ENCODE data around the gene INSC. TPM values are rescaled to one million over a fixed set of nuclear protein-coding genes. Genes with fewer than 3 reads are reported as not detected.

INSC gene
- total RNA-seq, 1 experiment from 2014 or later = 1.4 TPM

- no peaks in the 10 kb centered on the region for H3K9me2 ChIP-seq (replicated peaks; ENCODE audit: insufficient read depth, low read length)
- no peak overlapping the region for H3K9ac ChIP-seq (ENCODE audit: low read length)
- no peaks in the 10 kb centered on the region for H3K9me3 ChIP-seq (ENCODE audit: low read length)
Measured at GRCh38 chr11:15224466-15224865, 109.7 kb downstream of the INSC start.

DNA sequence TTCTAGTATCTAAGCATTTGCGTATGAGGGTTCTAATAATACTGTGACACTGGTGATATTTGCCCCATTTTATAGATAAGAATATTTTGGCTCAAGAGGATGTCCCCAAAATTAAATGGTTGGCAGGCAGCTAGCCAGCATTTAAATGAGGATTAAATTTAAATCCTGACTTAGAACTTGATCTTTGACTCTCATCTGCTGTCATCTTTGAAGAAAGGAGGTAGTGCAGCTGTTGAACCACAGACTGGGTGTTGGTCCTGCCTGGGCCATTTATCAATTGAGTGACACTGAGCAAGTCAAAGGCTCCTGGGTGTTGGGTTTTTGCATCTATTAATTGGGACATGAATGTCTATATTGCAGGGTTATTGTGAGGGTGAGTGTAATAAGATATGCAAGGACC, 112.3 kb downstream of the INSC start:
- DNase-seq = peak; percentile 94
- peaks cover 16% of the 10 kb centered on the region; the same call in 1 of the 2 replicates for H4K20me1 ChIP-seq (ENCODE audit: insufficient read depth, low read depth, low read length)
- H3K4me3 ChIP-seq (ENCODE audit: low read length) = peak overlapping the region; percentile 26; the same call in 1 of the 2 replicates
- peak overlapping the region; percentile 46; the same call in 1 of the 2 replicates for H3K27ac ChIP-seq (ENCODE audit: low read length)
- no peaks in the 10 kb centered on the region for H3K79me2 ChIP-seq (ENCODE audit: low read length)
- H3K9me3 ChIP-seq (ENCODE audit: low read length) = no peaks in the 10 kb centered on the region
- H3K4me2 ChIP-seq (ENCODE audit: low read depth, low read length, poor library complexity, severe bottlenecking) = peak overlapping the region; percentile 66
- H3K9me2 ChIP-seq (replicated peaks; ENCODE audit: insufficient read depth, low read length) = no peaks in the 10 kb centered on the region
- peaks cover 3% of the 10 kb centered on the region; the same call in 1 of the 2 replicates for H3K27me3 ChIP-seq (ENCODE audit: low read length)
- H3K9ac ChIP-seq (ENCODE audit: low read length) = no peak overlapping the region
- peaks cover 44% of the 10 kb centered on the region for H3K4me1 ChIP-seq (ENCODE audit: low read length)
- no peaks in the 10 kb centered on the region for H3K36me3 ChIP-seq (ENCODE audit: insufficient read depth, low read length)
- H2AFZ ChIP-seq (ENCODE audit: low read length) = no peak overlapping the region

More at GRCh38 chr11:15224466-15224865, 109.7 kb downstream of the INSC start:
- Histone ChIP-seq H3K36me3 (ENCODE audit: insufficient read depth, low read length) (no peaks in the 10 kb centered on the region), H3K4me1 (ENCODE audit: low read length) (peaks cover 38% of the 10 kb centered on the region), H3K79me2 (ENCODE audit: low read length) (no peaks in the 10 kb centered on the region), H3K4me3 (ENCODE audit: low read length) (no peak overlapping the region), H4K20me1 (ENCODE audit: insufficient read depth, low read depth, low read length) (peaks cover 12% of the 10 kb centered on the region; the same call in 1 of the 2 replicates), H3K4me2 (ENCODE audit: low read depth, low read length, poor library complexity, severe bottlenecking) (no peak overlapping the region), H3K27ac (ENCODE audit: low read length) (no peak overlapping the region), H2AFZ (ENCODE audit: low read length) (no peak overlapping the region), H3K27me3 (ENCODE audit: low read length) (peaks cover 3% of the 10 kb centered on the region; the same call in 1 of the 2 replicates)
- DNase-seq = no peak

DNA sequence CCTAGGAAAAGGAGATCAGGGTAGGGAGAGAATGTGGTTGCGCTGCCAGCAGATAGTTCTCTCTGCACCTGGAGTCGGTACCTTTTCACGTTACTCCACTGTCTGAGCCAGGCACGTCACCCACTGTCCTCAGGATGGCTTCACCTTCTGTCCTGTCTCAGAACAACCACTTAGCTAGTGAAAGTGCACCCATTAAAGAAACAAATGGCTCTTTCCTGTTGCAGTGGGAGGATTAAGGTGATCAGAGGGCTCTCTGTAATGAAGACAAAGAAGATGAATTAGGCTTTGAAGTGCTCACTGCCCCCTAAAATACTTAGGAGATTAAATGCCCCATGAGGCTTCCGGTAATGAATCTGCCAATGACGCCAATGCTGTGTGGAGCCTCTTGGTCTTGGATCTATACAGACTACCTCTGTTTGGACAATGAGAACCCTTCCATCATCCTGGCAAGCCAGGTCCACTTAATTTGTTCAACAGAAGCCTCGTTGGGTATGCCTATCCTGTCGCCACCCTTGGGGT, 113.7 kb downstream of the INSC start:
- no peak overlapping the region for H3K4me3 ChIP-seq (ENCODE audit: low read length)
- peaks cover 3% of the 10 kb centered on the region; the same call in 1 of the 2 replicates for H3K27me3 ChIP-seq (ENCODE audit: low read length)
- no peaks in the 10 kb centered on the region for H3K36me3 ChIP-seq (ENCODE audit: insufficient read depth, low read length)
- H3K27ac ChIP-seq (ENCODE audit: low read length) = no peak overlapping the region
- no peaks in the 10 kb centered on the region for H3K9me3 ChIP-seq (ENCODE audit: low read length)
- no peaks in the 10 kb centered on the region for H3K79me2 ChIP-seq (ENCODE audit: low read length)
- no peak overlapping the region for H3K9ac ChIP-seq (ENCODE audit: low read length)
- no peak overlapping the region for H2AFZ ChIP-seq (ENCODE audit: low read length)
- H3K9me2 ChIP-seq (replicated peaks; ENCODE audit: insufficient read depth, low read length) = no peaks in the 10 kb centered on the region
- peaks cover 16% of the 10 kb centered on the region; the same call in 1 of the 2 replicates for H4K20me1 ChIP-seq (ENCODE audit: insufficient read depth, low read depth, low read length)
- peaks cover 56% of the 10 kb centered on the region for H3K4me1 ChIP-seq (ENCODE audit: low read length)
- H3K4me2 ChIP-seq (ENCODE audit: low read depth, low read length, poor library complexity, severe bottlenecking) = peak overlapping the region; percentile 13
- DNase-seq = no peak

- H3K4me2 ChIP-seq (ENCODE audit: low read depth, low read length, poor library complexity, severe bottlenecking) = no peak overlapping the region
- H3K9ac ChIP-seq (ENCODE audit: low read length) = no peak overlapping the region
- no peak for DNase-seq
- no peak overlapping the region for H2AFZ ChIP-seq (ENCODE audit: low read length)
- no peaks in the 10 kb centered on the region for H3K9me2 ChIP-seq (replicated peaks; ENCODE audit: insufficient read depth, low read length)
- no peaks in the 10 kb centered on the region for H3K9me3 ChIP-seq (ENCODE audit: low read length)
- H4K20me1 ChIP-seq (ENCODE audit: insufficient read depth, low read depth, low read length) = peaks cover 16% of the 10 kb centered on the region; the same call in 1 of the 2 replicates
- H3K27me3 ChIP-seq (ENCODE audit: low read length) = peaks cover 3% of the 10 kb centered on the region; the same call in 1 of the 2 replicates
- H3K4me1 ChIP-seq (ENCODE audit: low read length) = peaks cover 63% of the 10 kb centered on the region
- no peak overlapping the region for H3K27ac ChIP-seq (ENCODE audit: low read length)
- no peaks in the 10 kb centered on the region for H3K79me2 ChIP-seq (ENCODE audit: low read length)
- no peaks in the 10 kb centered on the region for H3K36me3 ChIP-seq (ENCODE audit: insufficient read depth, low read length)
- H3K4me3 ChIP-seq (ENCODE audit: low read length) = no peak overlapping the region
Measured at GRCh38 chr11:15229069-15229468, 114.3 kb downstream of the INSC start.

DNA sequence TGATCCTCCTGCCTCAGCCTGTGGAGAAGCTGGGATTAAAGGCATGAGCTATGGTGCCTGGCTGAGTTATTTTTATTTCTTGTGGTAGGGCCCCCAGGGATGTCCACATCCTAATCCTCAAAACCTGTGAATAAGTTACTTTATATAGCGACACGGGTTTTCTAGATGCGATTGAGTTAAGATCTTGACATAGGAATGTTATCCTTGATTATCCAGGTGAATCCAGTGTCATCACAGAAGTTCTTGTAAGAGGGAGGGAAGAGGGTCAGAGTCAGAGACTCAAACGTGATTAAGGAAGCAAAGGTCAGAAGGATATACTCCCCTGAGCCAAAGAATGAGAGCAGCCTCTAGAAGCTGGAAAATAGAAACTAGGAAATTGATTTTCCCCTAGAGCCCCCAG, 117.8 kb downstream of the INSC start:
- peaks cover 10% of the 10 kb centered on the region; the same call in 1 of the 2 replicates for H4K20me1 ChIP-seq (ENCODE audit: insufficient read depth, low read depth, low read length)
- no peak overlapping the region for H3K27ac ChIP-seq (ENCODE audit: low read length)
- peak overlapping the region; percentile 69 for H3K4me2 ChIP-seq (ENCODE audit: low read depth, low read length, poor library complexity, severe bottlenecking)
- no peak overlapping the region for H2AFZ ChIP-seq (ENCODE audit: low read length)
- no peaks in the 10 kb centered on the region for H3K36me3 ChIP-seq (ENCODE audit: insufficient read depth, low read length)
- no peak for DNase-seq
- H3K9me2 ChIP-seq (replicated peaks; ENCODE audit: insufficient read depth, low read length) = no peaks in the 10 kb centered on the region
- no peak overlapping the region for H3K9ac ChIP-seq (ENCODE audit: low read length)
- no peaks in the 10 kb centered on the region for H3K79me2 ChIP-seq (ENCODE audit: low read length)
- peaks cover 3% of the 10 kb centered on the region; the same call in 1 of the 2 replicates for H3K27me3 ChIP-seq (ENCODE audit: low read length)
- H3K4me3 ChIP-seq (ENCODE audit: low read length) = peak overlapping the region; percentile 50
- no peaks in the 10 kb centered on the region for H3K9me3 ChIP-seq (ENCODE audit: low read length)
- H3K4me1 ChIP-seq (ENCODE audit: low read length) = peaks cover 48% of the 10 kb centered on the region

GRCh38 chr11:15233371-15234165, 118.8 kb downstream of the INSC start:
- peak overlapping the region; percentile 6; the same call in 1 of the 2 replicates for H3K27ac ChIP-seq (ENCODE audit: low read length)
- no peak overlapping the region for H3K9ac ChIP-seq (ENCODE audit: low read length)
- no peak overlapping the region for H2AFZ ChIP-seq (ENCODE audit: low read length)
- H3K4me3 ChIP-seq (ENCODE audit: low read length) = peak overlapping the region; percentile 54
- peak overlapping the region; percentile 69 for H3K4me2 ChIP-seq (ENCODE audit: low read depth, low read length, poor library complexity, severe bottlenecking)
- peaks cover 8% of the 10 kb centered on the region; the same call in 1 of the 2 replicates for H4K20me1 ChIP-seq (ENCODE audit: insufficient read depth, low read depth, low read length)
- peaks cover 2% of the 10 kb centered on the region; the same call in 1 of the 2 replicates for H3K27me3 ChIP-seq (ENCODE audit: low read length)
- peak; percentile 93 for DNase-seq
- H3K79me2 ChIP-seq (ENCODE audit: low read length) = no peaks in the 10 kb centered on the region
- H3K9me3 ChIP-seq (ENCODE audit: low read length) = no peaks in the 10 kb centered on the region
- no peaks in the 10 kb centered on the region for H3K9me2 ChIP-seq (replicated peaks; ENCODE audit: insufficient read depth, low read length)
- no peaks in the 10 kb centered on the region for H3K36me3 ChIP-seq (ENCODE audit: insufficient read depth, low read length)
- peaks cover 38% of the 10 kb centered on the region for H3K4me1 ChIP-seq (ENCODE audit: low read length)

GRCh38 chr11:15234796-15235195, 120.1 kb downstream of the INSC start:
- DNase-seq = no peak
- Histone ChIP-seq H3K36me3 (ENCODE audit: insufficient read depth, low read length) (no peaks in the 10 kb centered on the region), H3K9me2 (replicated peaks; ENCODE audit: insufficient read depth, low read length) (no peaks in the 10 kb centered on the region), H3K79me2 (ENCODE audit: low read length) (no peaks in the 10 kb centered on the region), H4K20me1 (ENCODE audit: insufficient read depth, low read depth, low read length) (peaks cover 8% of the 10 kb centered on the region; the same call in 1 of the 2 replicates), H3K27ac (ENCODE audit: low read length) (no peak overlapping the region), H2AFZ (ENCODE audit: low read length) (no peak overlapping the region), H3K27me3 (ENCODE audit: low read length) (no peaks in the 10 kb centered on the region), H3K4me1 (ENCODE audit: low read length) (peaks cover 34% of the 10 kb centered on the region), H3K9me3 (ENCODE audit: low read length) (no peaks in the 10 kb centered on the region), H3K9ac (ENCODE audit: low read length) (no peak overlapping the region), H3K4me3 (ENCODE audit: low read length) (no peak overlapping the region), H3K4me2 (ENCODE audit: low read depth, low read length, poor library complexity, severe bottlenecking) (no peak overlapping the region)

- Histone ChIP-seq H3K4me2 (ENCODE audit: low read depth, low read length, poor library complexity, severe bottlenecking) (no peak overlapping the region), H3K4me1 (ENCODE audit: low read length) (peaks cover 31% of the 10 kb centered on the region), H3K9ac (ENCODE audit: low read length) (no peak overlapping the region), H3K27ac (ENCODE audit: low read length) (no peak overlapping the region), H3K36me3 (ENCODE audit: insufficient read depth, low read length) (no peaks in the 10 kb centered on the region), H3K4me3 (ENCODE audit: low read length) (no peak overlapping the region), H3K79me2 (ENCODE audit: low read length) (no peaks in the 10 kb centered on the region), H2AFZ (ENCODE audit: low read length) (no peak overlapping the region), H3K27me3 (ENCODE audit: low read length) (no peaks in the 10 kb centered on the region), H4K20me1 (ENCODE audit: insufficient read depth, low read depth, low read length) (peaks cover 8% of the 10 kb centered on the region; the same call in 1 of the 2 replicates), H3K9me2 (replicated peaks; ENCODE audit: insufficient read depth, low read length) (no peaks in the 10 kb centered on the region), H3K9me3 (ENCODE audit: low read length) (no peaks in the 10 kb centered on the region)
- DNase-seq = no peak
Measured at GRCh38 chr11:15236559-15236958, 121.8 kb downstream of the INSC start.
